Keratinocyte (primary cell): ENCODE data around the gene IPPK. TPM values are rescaled to one million over a fixed set of nuclear protein-coding genes. Genes with fewer than 3 reads are reported as not detected.

ENCODE experiments used
- DNase-seq: peaks from one replicate; pipeline ENCODE4 v3.0.0-alpha.2; 2011; ENCODE audit warnings: low read depth, missing footprints, low spot score
- FAIRE-seq: peaks from 2 replicates; lab custom pipeline; 2011; peaks lifted over from hg19 to GRCh38; lab: Jason Lieb, UNC
- H2AFZ ChIP-seq: 2 replicates; pipeline ENCODE4 v1.6.0; 2012; ENCODE audit warnings: low read length, control low read depth, inconsistent platforms; ENCODE audit not compliant: control insufficient read depth
- H3K27ac ChIP-seq: 2 replicates; pipeline ENCODE4 v1.5.1; 2011; ENCODE audit warnings: low read length; ENCODE audit not compliant: control insufficient read depth, insufficient read depth
- H3K27me3 ChIP-seq: 3 replicates; pipeline ENCODE4 v1.6.0; 2011; ENCODE audit warnings: low read length; ENCODE audit not compliant: control insufficient read depth, insufficient read depth; ENCODE audit errors: extremely low read depth
- H3K36me3 ChIP-seq, 2 experiments: 2 replicates in 1 of 2; 3 replicates in 1 of 2; pipeline ENCODE4 v1.5.1; 2011; ENCODE audit warnings: low read length in 2 of 2, mild to moderate bottlenecking in 1 of 2; ENCODE audit not compliant: control insufficient read depth in 2 of 2, insufficient read depth in 2 of 2; ENCODE audit errors: extremely low read depth in 1 of 2
- H3K4me1 ChIP-seq: 3 replicates; pipeline ENCODE4 v1.5.1; 2011; ENCODE audit warnings: low read length; ENCODE audit not compliant: control insufficient read depth, insufficient read depth; ENCODE audit errors: extremely low read depth
- H3K4me2 ChIP-seq: 3 replicates; pipeline ENCODE4 v1.6.0; 2011; ENCODE audit warnings: low read depth, low read length; ENCODE audit not compliant: control insufficient read depth, insufficient read depth; ENCODE audit errors: extremely low read depth
- H3K4me3 ChIP-seq, 3 experiments: fragments of 200-600 bp in 1 of 3; sonication (generic) in 1 of 3; 2 replicates in 2 of 3; 3 replicates in 1 of 3; pipeline ENCODE4 v1.5.1; 2011 to 2016; ENCODE audit warnings: low read length in 3 of 3, mild to moderate bottlenecking in 3 of 3, control low read depth in 2 of 3, inconsistent platforms in 1 of 3, low read depth in 1 of 3, mixed read lengths in 1 of 3, mixed run types in 1 of 3, moderate library complexity in 1 of 3; ENCODE audit not compliant: control insufficient read depth in 2 of 3, insufficient read depth in 2 of 3; ENCODE audit errors: extremely low read depth in 1 of 3
- H3K79me2 ChIP-seq: 2 replicates; pipeline ENCODE4 v1.6.0; 2012; ENCODE audit warnings: low read length; ENCODE audit not compliant: control insufficient read depth, insufficient read depth
- H3K9ac ChIP-seq: 3 replicates; pipeline ENCODE4 v1.6.0; 2011; ENCODE audit warnings: low read length; ENCODE audit not compliant: control insufficient read depth, insufficient read depth; ENCODE audit errors: extremely low read depth
- H3K9me1 ChIP-seq: 3 replicates; pipeline ENCODE4 v1.6.0; 2011; ENCODE audit warnings: low read length; ENCODE audit not compliant: control insufficient read depth, insufficient read depth; ENCODE audit errors: extremely low read depth
- H3K9me3 ChIP-seq: 2 replicates; pipeline ENCODE4 v1.5.1; 2012; ENCODE audit warnings: low read depth, low read length; ENCODE audit not compliant: control insufficient read depth
- H4K20me1 ChIP-seq: 3 replicates; pipeline ENCODE4 v1.6.0; 2011; ENCODE audit warnings: low read length; ENCODE audit not compliant: control insufficient read depth, insufficient read depth; ENCODE audit errors: extremely low read depth
- CTCF ChIP-seq, 3 experiments: IDR thresholded peaks in 1 of 3; conservative IDR thresholded peaks in 1 of 3; optimal IDR thresholded peaks in 1 of 3; 2 replicates in 2 of 3; 3 replicates in 1 of 3; pipeline versions ENCODE3 to v1.5.1; 2011; ENCODE audit warnings: low read length in 3 of 3, mild to moderate bottlenecking in 3 of 3, moderate library complexity in 2 of 3, control low read depth in 1 of 3, inconsistent platforms in 1 of 3; ENCODE audit not compliant: insufficient read depth in 2 of 3; ENCODE audit errors: extremely low read depth in 1 of 3
- EZH2 ChIP-seq: IDR thresholded peaks from one replicate; pipeline ENCODE4 v1.6.1; 2012; ENCODE audit warnings: inconsistent platforms, mild to moderate bottlenecking, low read length, moderate library complexity
- dilution Hi-C: fragments of 300-500 bp; cut with MboI; formaldehyde crosslinking; loops from one replicate; pipeline ENCODE4 v1.7.0; 2020; ENCODE audit warnings: low sequenced_read_pairs; ENCODE audit not compliant: extremely low pct_ligation_motif_present
- polyA plus RNA-seq, 5 experiments: library from polyadenylated mRNA; depleted of rRNA in 3 of 5; stranded (reverse) in 3 of 5; stranded (forward) in 1 of 5; unstranded in 1 of 5; fragments of >200 nt; gene quantifications; 1 replicate in 1 of 5; 2 replicates in 3 of 5; 3 replicates in 1 of 5; pipeline versions ENCODE4 v1.2.1 to v1.2.3, GENCODE V29; 2011 to 2012; ENCODE audit warnings: missing spikeins in 2 of 5, low read depth in 1 of 5, low replicate concordance in 1 of 5

The IPPK gene
- polyA plus RNA-seq, 1 donor (not counting 4 experiments of a cell fraction or from before 2014, with no cell fraction given): 32.4 TPM

- Histone ChIP-seq H2AFZ (no peak overlapping the region), H3K9me3 (no peaks in the 10 kb centered on the region), H3K79me2 (no peaks in the 10 kb centered on the region), H3K9ac (no peak overlapping the region), H3K4me1 (peaks cover 9% of the 10 kb centered on the region), H4K20me1 (no peaks in the 10 kb centered on the region), H3K27me3 (no peaks in the 10 kb centered on the region), H3K27ac (no peak overlapping the region), H3K36me3 (no peaks in the 10 kb centered on the region), H3K4me3 (no peak overlapping the region), H3K4me2 (no peak overlapping the region), H3K9me1 (no peaks in the 10 kb centered on the region)
- TF ChIP-seq CTCF (optimal IDR thresholded peaks at IDR 0.05 in 1 of 3, IDR thresholded peaks at IDR 0.05 in 1 of 3, conservative IDR thresholded peaks at IDR 0.05 in 1 of 3; ENCODE audit: extremely low read depth in 1 of 3, insufficient read depth in 2 of 3, low read length in 3 of 3) (no peak), EZH2 (no peak)
- dilution Hi-C loops: no loop called here
- DNase-seq (no peak), FAIRE-seq (no peak)
Observed at GRCh38 chr9:92564982-92565381, 104.9 kb downstream of the IPPK start.

GRCh38 chr9:92564504-92564903 lies 105.4 kb downstream of the IPPK start:
- dilution Hi-C loops: no loop called here
- no peak overlapping the region for H3K9ac ChIP-seq
- no peaks in the 10 kb centered on the region for H3K36me3 ChIP-seq
- H3K4me1 ChIP-seq: peaks cover 9% of the 10 kb centered on the region
- DNase-seq (no peak), FAIRE-seq (no peak)
- H3K79me2 ChIP-seq: no peaks in the 10 kb centered on the region
- H3K27me3 ChIP-seq: no peaks in the 10 kb centered on the region
- H3K9me3 ChIP-seq: no peaks in the 10 kb centered on the region
- TF ChIP-seq EZH2: no peak
- TF ChIP-seq CTCF (optimal IDR thresholded peaks at IDR 0.05 in 1 of 3, IDR thresholded peaks at IDR 0.05 in 1 of 3, conservative IDR thresholded peaks at IDR 0.05 in 1 of 3; ENCODE audit: extremely low read depth in 1 of 3, insufficient read depth in 2 of 3, low read length in 3 of 3): no peak
- no peaks in the 10 kb centered on the region for H3K9me1 ChIP-seq
- H3K4me2 ChIP-seq: no peak overlapping the region
- H2AFZ ChIP-seq: no peak overlapping the region
- H3K4me3 ChIP-seq: no peak overlapping the region
- no peaks in the 10 kb centered on the region for H4K20me1 ChIP-seq
- H3K27ac ChIP-seq: no peak overlapping the region

Other genes starting within 250 kb of the IPPK start
- not detected in 3 replicates for gene OMD, start 245.7 kb downstream of the IPPK start, polyA plus RNA-seq
- 0.36 to 1.1 TPM (median 0.63 TPM) in 3 replicates for gene ASPN, start 187.6 kb downstream of the IPPK start, polyA plus RNA-seq
- 0.36 to 0.99 TPM (median 0.75 TPM) in 3 replicates for gene ECM2, start 134.1 kb downstream of the IPPK start, polyA plus RNA-seq
- gene BICD2, start 94.7 kb upstream of the IPPK start, polyA plus RNA-seq: 26.9 to 47.3 TPM (median 41.9 TPM) in 3 replicates
- gene ZNF484, start 207.9 kb upstream of the IPPK start, polyA plus RNA-seq: 2.7 to 4.0 TPM (median 2.9 TPM) in 3 replicates